Mucosa of stomach (tissue), 1 donor: ENCODE results near the gene GUCD1.
"Not testable (repeated sequence)": the region's sequence is repeated elsewhere in the genome, so short reads cannot be mapped to it uniquely, and the experiment has no call there.

Source experiments
- H3K27me3 ChIP-seq: one replicate; pipeline ENCODE4 v1.7.0; 2013; ENCODE audit warnings: mild to moderate bottlenecking, low read length; ENCODE audit not compliant: control insufficient read depth, insufficient read depth
- H3K36me3 ChIP-seq: one replicate; pipeline ENCODE4 v1.7.0; 2013; ENCODE audit warnings: low read length; ENCODE audit not compliant: control insufficient read depth, insufficient read depth
- H3K4me1 ChIP-seq: one replicate; pipeline ENCODE4 v1.7.0; 2013; ENCODE audit warnings: mild to moderate bottlenecking, low read length; ENCODE audit not compliant: control insufficient read depth, insufficient read depth
- H3K4me3 ChIP-seq: one replicate; pipeline ENCODE4 v1.7.0; 2013; ENCODE audit warnings: low read length
- H3K9ac ChIP-seq: one replicate; pipeline ENCODE4 v1.7.0; 2013; ENCODE audit warnings: mild to moderate bottlenecking, low read length, moderate library complexity
- H3K9me3 ChIP-seq: one replicate; pipeline ENCODE4 v1.7.0; 2013; ENCODE audit warnings: mild to moderate bottlenecking, low read length, moderate library complexity; ENCODE audit not compliant: control insufficient read depth
- donor health status: Pancreatic carcinoma.

GUCD1 gene

GRCh38 chr22:24594569-24595120 is 39.7 kb upstream of the GUCD1 start:
- peaks cover 29% of the 10 kb centered on the region for H3K4me1 ChIP-seq
- H3K9me3 ChIP-seq = no peaks in the 10 kb centered on the region
- H3K36me3 ChIP-seq = no peaks in the 10 kb centered on the region
- H3K9ac ChIP-seq = no peak overlapping the region
- H3K4me3 ChIP-seq = no peak overlapping the region
- no peaks in the 10 kb centered on the region for H3K27me3 ChIP-seq

- H3K36me3 ChIP-seq = no peaks in the 10 kb centered on the region
- H3K9ac ChIP-seq = no peak overlapping the region
- no peaks in the 10 kb centered on the region for H3K9me3 ChIP-seq
- H3K4me3 ChIP-seq = no peak overlapping the region
- H3K4me1 ChIP-seq = peaks cover 36% of the 10 kb centered on the region
- H3K27me3 ChIP-seq = no peaks in the 10 kb centered on the region
Observed at GRCh38 chr22:24593836-24594568, 39.1 kb upstream of the GUCD1 start.

DNA sequence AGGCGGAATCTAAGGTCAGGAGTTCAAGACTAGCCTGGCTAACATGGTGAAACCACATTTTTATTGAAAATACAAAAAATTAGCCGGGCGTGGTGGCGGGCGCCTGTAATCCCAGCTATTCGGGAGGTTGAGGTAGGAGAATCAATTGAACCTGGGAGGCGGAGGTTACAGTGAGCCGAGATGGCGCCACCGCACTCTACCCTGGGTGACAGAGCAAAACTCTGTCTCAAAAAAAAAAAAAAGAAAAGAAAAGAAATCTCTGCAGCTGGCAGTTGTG is 38.6 kb upstream of the GUCD1 start:
- peak overlapping the region; percentile 54 for H3K9ac ChIP-seq
- H3K27me3 ChIP-seq, H3K36me3 ChIP-seq, H3K9me3 ChIP-seq: not testable (repeated sequence)
- H3K4me3 ChIP-seq = peak overlapping the region; percentile 4
- H3K4me1 ChIP-seq = peaks cover 41% of the 10 kb centered on the region

- H3K9ac ChIP-seq = peak within 1 kb of the TSS; percentile 77
- peak within 1 kb of the TSS; percentile 56 for H3K4me3 ChIP-seq
- H3K27me3 ChIP-seq = no peaks in the 10 kb centered on the region
- H3K36me3 ChIP-seq = no peaks in the 10 kb centered on the region
- no peaks in the 10 kb centered on the region for H3K9me3 ChIP-seq
- peaks cover 46% of the 10 kb centered on the region for H3K4me1 ChIP-seq
Observed at GRCh38 chr22:24592851-24593558, 38.1 kb upstream of the GUCD1 start, which contains the start of gene LRRC75B. Gene LRRC75B (minus strand): TSS chr22:24593073. CDS start chr22:24593039, 34 bp downstream.

- Histone ChIP-seq H3K9me3 (no peaks in the 10 kb centered on the region), H3K36me3 (no peaks in the 10 kb centered on the region), H3K9ac (peak overlapping the region; percentile 77), H3K27me3 (no peaks in the 10 kb centered on the region), H3K4me3 (peak overlapping the region; percentile 56), H3K4me1 (peaks cover 46% of the 10 kb centered on the region)
Observed at GRCh38 chr22:24592058-24592850, 37.3 kb upstream of the GUCD1 start.

- Histone ChIP-seq H3K4me1 (peaks cover 46% of the 10 kb centered on the region), H3K9me3 (no peaks in the 10 kb centered on the region), H3K36me3 (no peaks in the 10 kb centered on the region)
Observed at GRCh38 chr22:24591286-24591830, 36.4 kb upstream of the GUCD1 start.

GRCh38 chr22:24590596-24591173 is 35.7 kb upstream of the GUCD1 start:
- Histone ChIP-seq H3K4me1 (peaks cover 46% of the 10 kb centered on the region), H3K27me3 (no peaks in the 10 kb centered on the region)

More at GRCh38 chr22:24591286-24591830, 36.4 kb upstream of the GUCD1 start:
- Histone ChIP-seq H3K4me3 (no peak overlapping the region), H3K27me3 (no peaks in the 10 kb centered on the region), H3K9ac (no peak overlapping the region)

DNA sequence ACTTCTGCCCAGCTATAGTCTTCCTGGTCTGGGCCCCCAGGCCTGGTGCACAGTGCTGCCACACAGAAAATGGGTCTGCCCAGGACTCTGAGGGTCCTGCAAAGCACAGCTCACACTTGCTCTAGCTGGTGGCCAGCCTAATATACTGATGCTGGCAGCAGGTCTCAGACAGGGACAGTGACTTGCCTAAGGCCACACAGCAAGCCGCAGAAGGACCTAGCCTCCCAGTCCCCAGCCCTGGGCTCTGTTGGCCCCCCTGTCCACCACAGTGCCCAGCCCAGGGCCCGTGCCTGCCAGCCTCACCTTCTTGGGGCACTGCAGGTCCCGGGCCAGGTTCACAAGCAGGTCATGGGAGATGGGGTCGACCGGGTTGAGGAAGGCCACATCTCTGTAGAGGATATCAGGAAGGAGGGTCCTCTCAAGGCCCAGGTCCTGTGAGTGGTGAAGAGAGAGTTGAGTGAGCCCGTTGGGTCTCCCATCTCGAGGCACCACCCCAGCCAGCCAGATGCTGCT is 34.6 kb upstream of the GUCD1 start:
- no peaks in the 10 kb centered on the region for H3K9me3 ChIP-seq
- no peak overlapping the region for H3K9ac ChIP-seq
- no peaks in the 10 kb centered on the region for H3K36me3 ChIP-seq
- H3K27me3 ChIP-seq = no peaks in the 10 kb centered on the region
- H3K4me3 ChIP-seq = no peak overlapping the region
- H3K4me1 ChIP-seq = peaks cover 45% of the 10 kb centered on the region

More at GRCh38 chr22:24590596-24591173, 35.7 kb upstream of the GUCD1 start:
- Histone ChIP-seq H3K9me3 (no peaks in the 10 kb centered on the region), H3K4me3 (no peak overlapping the region), H3K9ac (no peak overlapping the region), H3K36me3 (no peaks in the 10 kb centered on the region)

GRCh38 chr22:24588757-24589481 is 34.0 kb upstream of the GUCD1 start:
- Histone ChIP-seq H3K9ac (no peak overlapping the region), H3K4me1 (peaks cover 45% of the 10 kb centered on the region), H3K4me3 (no peak overlapping the region), H3K27me3 (no peaks in the 10 kb centered on the region), H3K36me3 (no peaks in the 10 kb centered on the region), H3K9me3 (no peaks in the 10 kb centered on the region)

- no peaks in the 10 kb centered on the region for H3K36me3 ChIP-seq
- peaks cover 45% of the 10 kb centered on the region for H3K4me1 ChIP-seq
- no peak overlapping the region for H3K9ac ChIP-seq
Observed at GRCh38 chr22:24588381-24588756, 33.4 kb upstream of the GUCD1 start.

GRCh38 chr22:24587948-24588347 is 33.0 kb upstream of the GUCD1 start:
- H3K36me3 ChIP-seq = no peaks in the 10 kb centered on the region
- H3K4me1 ChIP-seq = peaks cover 46% of the 10 kb centered on the region
- H3K4me3 ChIP-seq = no peak overlapping the region
- no peaks in the 10 kb centered on the region for H3K9me3 ChIP-seq
- H3K27me3 ChIP-seq = no peaks in the 10 kb centered on the region
- no peak overlapping the region for H3K9ac ChIP-seq

More at GRCh38 chr22:24588381-24588756, 33.4 kb upstream of the GUCD1 start:
- H3K27me3 ChIP-seq = no peaks in the 10 kb centered on the region
- H3K4me3 ChIP-seq = no peak overlapping the region
- no peaks in the 10 kb centered on the region for H3K9me3 ChIP-seq
